ENCODE data around the gene PLA2G4A.

Gene PLA2G4A

DNA sequence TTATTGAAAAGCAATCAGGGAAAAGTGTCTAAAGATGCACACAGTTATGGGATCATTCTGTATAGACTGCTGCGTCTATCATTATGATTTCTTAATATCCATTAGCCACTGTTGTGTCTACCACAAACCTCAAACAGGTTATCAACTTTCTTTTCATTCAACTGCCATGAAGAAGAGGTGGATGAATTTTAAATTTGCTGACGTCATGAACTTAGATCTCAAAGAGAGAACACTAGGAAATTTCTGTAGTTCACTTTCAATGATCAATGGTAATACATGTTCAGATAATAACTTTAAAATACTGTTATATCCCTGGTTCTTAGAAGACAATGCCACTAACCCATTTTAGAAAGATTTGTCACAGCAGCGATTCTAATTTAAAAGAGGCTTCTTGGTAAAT is 6.7 kb downstream of the PLA2G4A start:
- DNase-seq, result no peak

GRCh38 chr1:186837806-186838205 is 9.1 kb downstream of the PLA2G4A start:
- DNase-seq, result no peak

DNA sequence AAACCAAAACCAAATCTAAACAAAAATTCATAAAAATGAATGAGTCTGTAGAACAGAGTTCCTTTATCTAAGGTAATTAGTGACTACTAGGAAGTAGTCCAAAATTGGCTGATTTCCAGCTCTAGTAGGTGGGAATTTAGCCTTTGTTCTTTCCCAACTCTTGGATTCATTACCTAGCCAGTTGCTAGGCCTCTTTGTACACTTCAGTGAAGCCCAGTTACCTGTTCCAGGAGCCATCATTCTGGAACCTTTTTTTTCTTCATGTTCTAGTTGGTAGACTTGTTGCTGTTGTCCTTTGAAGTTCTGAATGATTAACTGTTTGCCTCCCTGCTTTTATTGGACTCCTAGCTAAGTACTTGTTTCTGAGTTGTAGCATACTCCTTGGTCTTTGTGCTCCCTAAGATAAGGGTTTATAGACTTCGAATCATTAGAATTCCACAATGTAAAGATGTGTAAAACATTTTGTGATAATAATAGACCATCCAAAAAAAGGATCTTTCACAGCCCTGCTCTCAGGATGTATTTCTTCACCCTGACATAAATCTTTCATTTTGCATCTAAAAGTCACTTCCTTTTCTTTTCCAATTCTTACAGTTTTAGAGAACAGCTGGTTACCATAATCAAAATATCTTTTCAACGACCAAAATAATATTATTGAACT is 9.8 kb downstream of the PLA2G4A start:
- no peak for DNase-seq

GRCh38 chr1:186839041-186839400 is 10.3 kb downstream of the PLA2G4A start:
- no peak for DNase-seq

DNA sequence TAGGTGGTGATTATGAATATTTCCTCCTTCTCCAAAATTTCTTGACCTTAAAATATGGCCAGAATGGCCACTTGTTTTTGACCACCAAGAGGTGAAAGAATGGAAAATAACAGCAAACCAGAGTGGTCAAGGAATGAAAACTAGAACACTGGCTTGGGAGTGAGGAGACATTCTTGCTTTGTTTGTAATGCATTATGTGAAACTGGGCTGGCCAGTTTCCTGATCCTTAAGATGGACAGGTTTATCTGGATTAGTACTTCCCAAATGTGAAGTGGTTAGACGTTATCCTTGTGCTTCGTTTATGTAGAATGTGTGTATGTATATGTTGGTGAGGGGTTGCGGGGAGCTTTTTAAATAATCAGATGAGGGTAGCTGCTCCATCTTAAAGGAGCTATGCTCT is 12.8 kb downstream of the PLA2G4A start:
- DNase-seq, result no peak

DNA sequence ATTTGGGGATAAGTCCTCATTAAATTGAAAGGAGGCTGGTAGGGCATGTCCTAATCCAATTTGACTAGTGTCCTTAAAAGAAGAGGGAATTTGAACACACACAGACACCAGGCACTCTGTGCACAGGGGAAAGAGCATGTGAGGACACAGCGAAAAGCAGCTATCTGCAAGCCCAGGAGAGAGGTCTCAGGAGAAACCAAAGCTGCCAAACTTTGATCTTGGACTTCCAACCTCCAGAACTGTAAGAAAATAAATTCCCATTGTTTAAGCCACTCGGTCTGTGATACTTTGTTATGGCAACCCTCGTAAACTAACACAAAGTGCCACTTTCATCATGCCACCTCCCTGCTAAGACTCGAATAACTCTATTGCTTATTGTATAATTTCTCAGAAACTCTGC is 13.8 kb downstream of the PLA2G4A start:
- DNase-seq, result no peak

GRCh38 chr1:186843226-186843625 is 14.5 kb downstream of the PLA2G4A start:
- DNase-seq, result no peak

DNA sequence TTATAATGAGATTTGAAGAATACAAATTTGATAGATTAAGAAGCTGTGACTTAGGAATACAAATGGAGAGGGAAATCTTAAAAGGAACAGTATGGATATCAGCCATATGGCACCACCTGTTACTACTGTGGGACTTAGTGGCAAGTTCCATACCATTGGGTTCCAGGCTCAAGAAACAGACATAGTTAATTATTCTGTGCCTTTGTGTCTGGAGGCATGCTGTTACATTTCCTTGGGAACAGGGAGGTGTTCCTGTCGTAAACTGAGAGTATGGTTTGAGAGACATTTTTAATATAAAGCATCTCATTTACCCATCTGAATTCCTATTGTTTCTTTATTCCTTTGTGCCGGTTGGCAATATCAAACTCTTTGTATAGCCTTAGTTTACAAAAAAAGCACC is 15.2 kb downstream of the PLA2G4A start:
- DNase-seq, result no peak

- DNase-seq, result no peak
These were observed 16.9 kb downstream of the PLA2G4A start for GRCh38 chr1:186845576-186846210.

DNA sequence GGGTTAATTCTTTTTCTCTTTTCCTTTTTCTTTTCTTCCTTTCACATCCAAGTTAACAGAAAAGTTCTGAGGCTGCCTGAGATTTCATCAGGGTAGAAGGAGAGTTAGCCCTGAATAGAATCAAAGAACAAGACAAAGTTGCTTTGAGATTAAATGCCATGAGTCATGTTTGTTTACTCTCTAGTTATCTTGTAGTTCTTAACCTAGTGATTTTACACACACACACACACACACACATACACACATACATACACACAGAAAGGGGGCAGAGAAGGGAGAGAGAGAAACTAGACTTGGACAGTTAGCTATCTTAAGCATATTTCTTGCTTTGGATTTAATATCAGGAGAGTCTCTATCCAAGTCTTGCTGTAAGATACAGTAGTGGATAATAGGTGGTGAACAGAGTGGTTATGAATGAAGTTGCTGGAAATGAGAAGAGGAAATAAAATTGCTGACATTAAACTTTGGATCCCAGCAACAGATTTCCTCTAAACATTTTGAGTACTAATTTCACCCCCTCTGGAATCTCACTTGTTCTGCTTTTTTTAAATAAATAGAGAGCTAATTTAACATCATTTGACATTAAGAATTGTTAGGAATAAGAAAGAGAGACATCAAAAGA is 19.9 kb downstream of the PLA2G4A start:
- no peak for DNase-seq

GRCh38 chr1:186849271-186849671 is 20.5 kb downstream of the PLA2G4A start:
- peak; percentile 4 for DNase-seq

DNA sequence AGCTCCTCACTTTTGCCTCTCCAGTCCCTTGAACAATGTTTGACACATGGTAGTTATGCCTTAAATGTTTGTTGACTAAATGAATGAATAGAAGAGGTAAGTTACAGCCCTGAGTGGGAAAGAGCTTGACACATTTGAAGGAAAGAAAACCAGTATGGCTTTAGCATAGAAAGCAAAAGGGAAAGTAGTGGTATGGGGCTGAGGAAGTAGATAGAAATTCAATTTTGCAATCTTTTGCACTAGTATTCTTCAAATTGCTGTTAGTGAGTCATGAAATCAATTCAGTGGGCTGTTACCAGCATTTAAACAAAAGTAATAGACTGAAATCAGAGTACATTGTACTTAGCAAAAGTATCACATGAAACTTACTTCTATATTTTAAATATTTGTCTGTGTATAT is 21.1 kb downstream of the PLA2G4A start:
- no peak for DNase-seq

- no peak for DNase-seq
These were observed 25.4 kb downstream of the PLA2G4A start for GRCh38 chr1:186854102-186854501.

DNA sequence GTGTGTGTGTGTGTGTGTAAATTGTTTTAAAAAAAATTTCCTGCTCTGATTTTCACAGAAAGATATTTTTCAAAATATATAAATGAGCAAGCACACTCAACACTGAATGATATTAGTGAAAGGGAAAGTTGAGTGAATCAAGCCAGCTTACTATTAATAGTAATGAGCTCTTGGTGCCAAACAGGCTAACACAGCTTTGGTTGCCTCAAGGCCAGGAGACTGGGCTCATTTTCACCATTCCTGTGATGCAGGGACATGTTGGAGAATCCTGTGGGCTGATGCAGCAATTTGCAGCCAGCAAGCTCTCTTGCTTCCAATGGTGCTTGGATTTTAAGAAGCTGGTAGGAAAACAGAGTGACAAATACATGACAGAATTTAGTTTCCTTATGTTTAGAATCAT is 30.2 kb downstream of the PLA2G4A start:
- DNase-seq, result no peak

- DNase-seq, result no peak
These were observed 31.2 kb downstream of the PLA2G4A start for GRCh38 chr1:186859995-186860394.

GRCh38 chr1:186864296-186864695 is 35.5 kb downstream of the PLA2G4A start:
- DNase-seq, result no peak

DNA sequence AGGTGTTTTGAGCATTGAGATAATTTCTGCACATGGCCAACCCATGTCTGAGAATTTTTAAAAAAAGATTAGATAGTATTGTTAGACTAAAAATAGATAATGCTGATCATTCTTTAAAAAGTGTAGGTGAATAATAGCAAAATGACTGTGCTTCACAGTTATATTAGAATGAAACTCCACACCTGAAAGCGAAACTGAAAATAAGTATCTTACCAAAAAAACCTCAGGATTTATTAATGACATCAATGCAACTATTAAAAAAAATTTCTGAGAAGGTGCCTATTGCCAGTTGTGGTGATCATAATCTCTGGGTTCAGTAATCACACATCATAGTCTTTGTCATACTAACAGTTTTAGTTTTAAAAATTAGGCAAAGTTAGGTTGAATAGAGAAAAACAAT is 36.5 kb downstream of the PLA2G4A start:
- no peak for DNase-seq

GRCh38 chr1:186865857-186866256 is 37.1 kb downstream of the PLA2G4A start:
- DNase-seq, result no peak

- DNase-seq, result no peak
These were observed 40.9 kb downstream of the PLA2G4A start for GRCh38 chr1:186869526-186870228.

GRCh38 chr1:186871784-186872183 is 43.0 kb downstream of the PLA2G4A start:
- DNase-seq, result no peak

DNA sequence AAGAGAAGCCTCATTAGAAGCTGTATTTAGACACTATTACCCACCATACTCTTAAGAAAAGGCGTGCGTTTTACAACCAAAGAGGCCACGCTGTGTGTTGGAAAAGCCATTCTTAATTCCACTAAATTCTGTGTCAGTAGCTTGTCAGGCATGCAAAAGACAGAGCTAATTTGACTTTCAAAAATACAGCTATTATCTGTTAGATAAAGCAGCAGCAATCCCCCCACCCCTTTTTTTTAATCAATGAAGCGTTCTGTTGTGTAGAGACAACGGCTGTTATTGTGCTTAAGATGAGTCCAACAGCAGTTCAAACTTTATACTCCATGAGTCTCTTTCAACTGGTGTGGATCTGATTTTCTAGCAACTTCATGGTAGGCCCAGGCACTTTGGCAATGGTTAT is 43.5 kb downstream of the PLA2G4A start:
- no peak for DNase-seq

DNA sequence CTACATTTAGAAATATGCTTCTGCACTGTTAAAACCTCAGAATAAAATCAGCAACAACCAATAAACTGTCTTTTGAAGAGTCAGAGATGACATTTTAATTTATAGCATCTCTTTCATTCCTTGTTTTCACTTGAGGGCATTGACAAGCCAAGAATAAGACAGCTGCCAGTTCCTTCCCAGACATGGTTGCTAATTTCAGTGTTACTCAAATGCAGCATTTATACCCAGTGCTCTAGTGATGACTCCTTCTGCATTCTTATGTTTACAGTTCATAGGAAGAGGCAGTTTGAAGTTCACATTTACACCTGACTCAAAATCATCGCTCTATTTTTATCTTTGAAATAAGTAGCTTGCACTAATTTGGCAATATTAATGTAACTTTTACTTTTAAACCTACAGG is 44.9 kb downstream of the PLA2G4A start:
- no peak for DNase-seq

DNA sequence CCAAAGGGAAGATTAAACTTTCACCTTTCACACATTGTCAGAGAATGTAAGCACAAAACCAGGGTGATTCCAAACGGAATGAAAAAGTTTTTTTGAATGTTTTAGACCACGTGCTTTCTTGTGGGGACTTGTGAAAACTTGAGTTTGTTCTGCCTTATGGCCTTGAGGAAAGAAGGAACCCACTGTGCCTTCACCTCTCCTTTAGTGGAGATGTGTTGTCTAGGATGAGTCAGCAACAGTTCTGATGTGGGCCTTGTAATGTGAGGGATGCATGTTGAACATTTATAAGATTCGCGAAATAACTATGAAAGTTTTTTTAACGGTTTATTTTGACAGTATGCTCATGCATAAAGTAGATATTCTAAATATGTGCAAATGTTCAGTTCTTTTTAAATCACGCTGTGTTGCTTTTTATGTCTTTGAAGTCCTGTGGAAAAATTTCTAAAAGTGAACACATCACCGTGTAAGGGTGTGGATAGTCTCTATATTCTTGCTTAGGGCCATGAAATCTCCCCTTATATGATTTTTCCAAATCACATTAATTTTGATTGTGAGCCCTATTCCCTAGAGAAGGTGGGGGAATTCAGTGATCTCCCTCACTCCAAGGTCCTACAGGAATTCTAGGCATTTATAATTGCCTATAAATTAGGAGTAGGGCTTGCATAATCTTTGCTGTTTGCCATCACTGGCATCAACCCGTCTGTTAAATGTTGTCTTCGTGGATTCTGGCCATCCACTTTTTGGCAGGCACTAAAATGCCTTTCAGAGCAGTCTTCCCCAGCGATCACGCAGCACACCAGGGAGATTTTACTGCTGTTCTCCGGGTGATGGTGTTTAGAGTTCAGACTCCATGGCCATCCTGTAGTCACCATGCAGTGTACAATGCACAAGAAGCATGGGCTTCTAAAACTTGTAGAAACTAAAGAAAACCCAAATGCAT is 47.4 kb downstream of the PLA2G4A start:
- no peak for DNase-seq

Measured in CD4-positive, alpha-beta T cell treated with Interleukin-21 for 1 hour (primary cell).